Measurements from ENCODE around the gene OTUD3.
"Not testable (repeated sequence)": the region's sequence is repeated elsewhere in the genome, so short reads cannot be mapped to it uniquely, and the experiment has no call there.

Gene OTUD3

GRCh38 chr1:19869453-19869852 is 12.7 kb upstream of the OTUD3 start:
- DNase-seq: not testable (repeated sequence)

- no peak for DNase-seq
Observed at GRCh38 chr1:19869929-19870328, 12.3 kb upstream of the OTUD3 start.

- DNase-seq: peak; percentile 10 to 84 (median 74)
Observed at GRCh38 chr1:19872190-19872589, 10.0 kb upstream of the OTUD3 start.

- no peak for DNase-seq
Observed at GRCh38 chr1:19877181-19877750, 4.9 kb upstream of the OTUD3 start.

DNA sequence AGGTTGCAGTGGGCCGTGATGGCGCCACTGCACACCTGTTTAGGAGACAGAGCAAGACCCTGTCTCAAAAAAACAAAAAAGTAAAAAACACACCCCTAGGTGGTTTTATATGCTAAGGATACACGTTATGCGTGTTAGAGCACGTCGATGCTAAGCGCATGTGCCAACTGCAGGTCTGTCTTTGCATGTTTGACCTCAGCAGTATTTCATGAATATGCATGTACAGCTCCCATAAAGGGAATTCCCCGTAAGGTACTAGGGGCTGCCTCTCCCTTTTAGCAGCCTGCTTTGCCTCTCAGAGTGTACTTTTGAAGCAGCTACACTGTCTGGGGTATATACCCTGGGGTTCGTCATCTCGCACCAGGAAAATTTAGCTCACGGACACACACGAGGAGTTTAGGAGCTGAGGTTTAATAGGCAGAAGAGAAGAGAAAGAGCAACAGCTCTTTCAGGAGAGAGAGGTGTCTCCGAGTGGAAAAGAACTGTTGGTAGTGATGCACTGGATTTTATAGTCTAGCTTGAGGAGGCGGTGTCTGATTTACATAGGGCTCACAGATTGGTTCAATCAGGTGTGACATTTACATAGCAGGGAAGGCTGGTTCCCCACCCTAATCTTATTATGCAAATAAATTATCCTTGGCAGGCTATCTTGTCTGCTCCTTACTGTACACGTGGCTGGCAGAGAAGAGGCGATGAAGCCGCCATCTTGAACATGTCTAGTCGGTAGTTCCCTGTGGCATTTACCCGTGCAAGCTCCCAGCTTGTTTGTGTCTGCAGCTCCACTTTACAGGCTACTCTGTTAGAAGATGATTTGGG is 4.2 kb upstream of the OTUD3 start:
- DNase-seq: no peak

DNA sequence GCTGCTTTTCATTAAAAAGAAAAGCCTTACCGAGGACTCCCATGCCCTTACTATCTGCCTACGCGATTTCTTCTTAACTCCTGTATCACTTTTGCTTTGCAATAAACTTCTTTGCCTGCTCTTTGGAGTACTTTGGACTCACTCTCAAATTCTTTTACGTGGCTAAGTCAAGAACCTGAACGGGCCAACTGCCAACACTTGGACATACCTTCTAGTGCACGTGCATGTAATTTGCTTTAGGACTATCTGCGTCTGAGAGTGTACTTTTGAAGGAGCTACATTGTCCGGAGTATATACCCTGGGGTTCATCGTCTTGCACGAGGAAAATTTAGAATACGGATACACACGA is 3.6 kb upstream of the OTUD3 start:
- DNase-seq: no peak

- no peak for DNase-seq
Observed at GRCh38 chr1:19879227-19879626, 3.0 kb upstream of the OTUD3 start.

GRCh38 chr1:19879661-19880060 is 2.5 kb upstream of the OTUD3 start:
- no peak for DNase-seq

DNA sequence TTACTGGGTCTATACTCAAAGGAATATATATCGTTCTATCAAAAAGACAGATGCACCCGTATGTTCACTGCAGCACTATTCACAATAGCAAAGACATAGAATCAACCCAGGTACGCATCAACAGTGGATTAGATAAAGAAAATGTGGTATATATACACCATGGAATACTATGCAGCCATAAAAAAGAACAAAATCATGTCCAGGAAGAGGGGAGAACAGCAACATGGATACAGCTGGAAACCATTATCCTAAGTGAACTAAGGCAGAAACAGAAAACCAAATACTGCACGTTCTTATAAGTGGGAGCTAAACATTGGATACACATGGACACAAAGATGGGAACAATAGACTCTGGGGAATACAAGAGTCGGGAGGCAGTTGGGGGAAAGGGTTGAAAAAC is 1.4 kb upstream of the OTUD3 start:
- not testable (repeated sequence) for DNase-seq

GRCh38 chr1:19884312-19884711 is 2.1 kb downstream of the OTUD3 start:
- no peak for DNase-seq

DNA sequence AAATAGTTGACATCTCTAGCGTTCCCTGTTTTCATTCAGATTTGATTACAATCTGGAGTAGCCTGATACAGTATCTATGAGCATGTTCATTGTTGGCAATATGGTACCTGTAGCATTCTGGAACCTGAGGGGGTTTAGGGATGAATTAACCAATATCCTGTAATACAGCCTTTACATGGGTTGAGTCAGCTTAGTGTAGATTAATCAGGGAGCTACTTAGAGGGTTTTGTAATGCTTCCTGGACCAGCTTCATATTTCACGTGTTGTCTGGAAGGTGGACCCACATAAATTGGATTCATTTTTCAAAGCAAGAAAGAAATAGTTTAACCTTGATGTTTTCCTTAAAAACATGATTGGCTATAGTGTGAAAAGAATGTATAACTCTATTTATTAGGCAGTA is 3.6 kb downstream of the OTUD3 start:
- DNase-seq: no peak

GRCh38 chr1:19888112-19888511 is 5.9 kb downstream of the OTUD3 start:
- DNase-seq: no peak

DNA sequence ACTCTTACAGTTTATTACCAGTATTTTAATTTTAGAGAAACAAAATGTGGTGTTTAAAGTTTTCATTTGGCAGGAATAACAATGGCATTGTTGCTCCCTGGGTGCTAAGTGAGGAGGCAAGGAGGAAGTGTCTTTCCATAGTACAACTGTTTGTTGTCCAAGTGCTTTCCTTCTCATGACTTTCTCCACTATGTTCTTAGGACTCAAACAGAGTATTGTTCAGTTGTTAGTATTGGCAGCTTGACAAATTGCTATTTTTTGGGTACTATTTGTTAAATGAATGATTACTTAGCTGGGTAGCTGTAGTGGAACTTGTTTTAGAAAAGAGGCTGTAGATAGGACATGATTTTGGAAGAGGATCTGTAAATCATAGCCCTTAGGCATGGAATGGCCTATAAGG is 7.5 kb downstream of the OTUD3 start:
- no peak for DNase-seq

- DNase-seq: no peak
Observed at GRCh38 chr1:19892129-19892528, 9.9 kb downstream of the OTUD3 start.

GRCh38 chr1:19892628-19893168 is 10.5 kb downstream of the OTUD3 start:
- no peak for DNase-seq

- no peak for DNase-seq
Observed at GRCh38 chr1:19893687-19894086, 11.5 kb downstream of the OTUD3 start.

DNA sequence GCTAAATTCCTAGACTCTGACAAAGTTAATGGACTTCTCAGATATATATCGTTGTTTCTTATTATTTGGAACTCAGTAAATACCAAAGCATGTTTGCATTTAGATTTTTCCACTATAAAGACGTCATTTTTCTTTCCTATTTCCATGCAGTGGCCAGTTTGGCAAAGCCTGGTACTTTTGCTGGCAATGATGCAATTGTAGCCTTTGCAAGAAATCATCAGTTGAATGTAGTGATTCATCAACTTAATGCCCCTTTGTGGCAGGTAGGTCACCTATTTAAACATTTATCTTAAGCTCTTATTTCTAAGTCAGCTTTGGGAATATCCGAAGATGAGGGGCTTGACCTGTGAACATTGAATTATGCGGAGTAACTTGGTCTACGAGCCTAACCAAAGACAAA is 12.0 kb downstream of the OTUD3 start:
- DNase-seq: no peak

DNA sequence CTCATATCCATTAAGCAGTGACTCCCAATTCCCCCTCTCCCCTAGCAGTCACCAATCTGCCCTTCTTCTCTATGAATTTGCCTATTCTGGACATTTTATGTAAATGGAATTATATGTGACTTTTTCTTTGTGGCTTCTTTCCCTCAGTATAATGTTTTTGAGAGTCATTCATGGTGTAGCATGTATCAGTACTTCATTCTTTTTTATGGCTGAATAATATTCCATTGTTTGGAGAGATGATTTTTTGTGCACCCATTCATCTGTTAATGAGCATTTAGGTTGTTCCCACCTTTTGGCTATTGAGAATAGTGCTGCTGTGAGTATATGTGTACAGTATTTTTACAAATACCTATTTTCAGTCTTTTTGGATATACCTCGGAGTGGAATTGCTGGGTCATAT is 19.5 kb downstream of the OTUD3 start:
- DNase-seq: no peak

DNA sequence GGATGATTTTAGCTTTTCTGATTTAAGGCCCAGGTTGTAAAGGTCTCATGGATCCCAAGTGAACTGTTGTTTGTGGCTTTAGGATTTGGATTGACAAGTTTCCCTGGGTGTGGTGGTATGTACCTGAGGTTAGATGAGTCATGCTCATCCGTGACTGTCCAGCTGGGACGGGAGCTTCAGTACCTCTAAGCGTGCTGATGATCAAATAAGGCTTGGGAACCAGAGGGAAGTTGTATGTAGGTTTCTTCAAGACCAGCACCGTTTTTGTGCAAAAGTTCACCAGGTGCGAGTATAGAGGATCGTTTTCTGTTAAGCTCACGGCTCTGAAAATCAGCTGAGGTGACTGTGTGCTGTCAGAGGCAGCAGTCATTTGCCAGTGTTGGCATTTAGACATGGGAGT is 21.4 kb downstream of the OTUD3 start:
- DNase-seq: no peak

DNA sequence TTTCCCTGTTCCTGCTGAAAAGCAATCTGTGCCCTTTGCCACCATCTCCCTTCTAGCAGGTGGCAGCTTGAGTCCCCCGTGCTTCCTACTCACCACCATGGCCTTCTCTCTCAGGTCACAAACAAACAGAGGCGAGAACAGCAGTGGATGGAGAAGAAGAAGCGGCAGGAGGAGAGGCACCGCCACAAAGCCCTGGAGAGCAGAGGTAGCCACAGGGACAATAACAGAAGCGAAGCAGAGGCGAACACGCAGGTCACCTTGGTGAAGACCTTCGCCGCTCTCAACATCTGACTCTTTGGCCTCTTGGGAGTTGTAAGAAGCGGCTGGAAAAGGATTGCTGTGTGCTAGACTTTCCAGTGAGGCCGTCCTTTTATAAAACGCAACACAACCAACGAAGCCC is 25.3 kb downstream of the OTUD3 start:
- no peak for DNase-seq

GRCh38 chr1:19909392-19909791 is 27.2 kb downstream of the OTUD3 start:
- DNase-seq: no peak

DNA sequence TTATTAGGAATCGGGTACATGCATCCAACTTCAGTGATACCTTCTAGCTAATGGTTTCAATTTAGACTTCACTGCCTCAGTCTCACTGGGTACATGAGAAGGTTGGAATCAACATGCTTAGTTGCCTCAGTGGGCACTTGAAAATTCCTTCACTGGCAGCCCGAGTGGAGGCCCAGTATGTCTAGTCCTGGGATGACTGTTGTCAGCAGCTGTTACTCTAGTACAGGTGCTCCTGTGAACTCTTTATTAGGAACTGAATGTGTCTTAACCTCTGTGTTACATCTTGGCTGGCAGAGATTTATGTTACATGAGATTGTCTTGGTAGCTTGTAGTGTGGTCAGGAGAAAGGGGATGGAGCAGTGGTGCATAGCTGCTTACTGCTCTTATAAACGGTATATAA is 27.8 kb downstream of the OTUD3 start:
- DNase-seq: no peak

- peak in 2 of 3 experiments; percentile 6 to 68 for DNase-seq
Observed at GRCh38 chr1:19910650-19911049, 28.5 kb downstream of the OTUD3 start.

DNA sequence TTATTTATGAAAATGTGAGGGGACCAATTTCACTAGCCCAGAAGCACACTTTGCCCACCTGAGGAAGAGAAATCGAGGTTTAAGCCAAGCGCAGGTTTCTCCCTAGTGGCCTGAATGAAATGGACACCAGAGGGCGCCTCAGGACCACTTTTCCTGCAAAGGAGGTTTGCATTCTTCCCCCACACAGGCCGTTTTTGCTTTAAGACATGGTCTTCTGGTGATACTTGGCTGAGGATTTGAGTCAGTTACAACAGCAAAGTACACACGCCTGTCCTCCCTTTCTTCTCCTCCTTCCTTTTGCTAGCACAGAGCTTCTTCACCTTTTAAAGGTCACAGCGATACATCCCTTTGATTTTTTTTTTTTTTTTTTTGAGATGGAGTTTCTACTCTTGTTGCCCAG is 35.9 kb downstream of the OTUD3 start:
- peak; percentile 55 to 86 (median 77) for DNase-seq
